T47D (cell line): ENCODE results near the gene CLCN4.

Experiments
- DNase-seq, 2 experiments: peaks; one replicate each; pipeline versions ENCODE4 v3.0.0 to v3.0.0-alpha.2; 2011 to 2012; ENCODE audit warnings: low read depth in 1 of 2, low spot score in 1 of 2
- JUND ChIP-seq: IDR thresholded peaks from 2 replicates; pipeline ENCODE4 v1.6.1; 2012; ENCODE audit warnings: low read depth
- in situ Hi-C: cut with HindIII; loops from 2 replicates; pipeline ENCODE4 v1.10.0; 2016; ENCODE audit warnings: low sequenced_read_pairs, low pct_unique_long_range_greater_than_20kb

CLCN4 gene

GRCh38 chrX:10223276-10223675, 66.5 kb downstream of the CLCN4 start:
- DNase-seq, result no peak
- TF ChIP-seq JUND, result no peak
- in situ Hi-C loops, result no loop called here

- no peak for TF ChIP-seq JUND
- no peak for DNase-seq
- in situ Hi-C loops, result no loop called here
These were observed 67.0 kb downstream of the CLCN4 start for GRCh38 chrX:10223781-10224180.

- no peak for TF ChIP-seq JUND
- in situ Hi-C loops, result no loop called here
- no peak for DNase-seq
These were observed 73.4 kb downstream of the CLCN4 start for GRCh38 chrX:10230222-10230621.

- DNase-seq, result no peak
- TF ChIP-seq JUND, result no peak
- in situ Hi-C loops, result no loop called here
These were observed 74.7 kb downstream of the CLCN4 start for GRCh38 chrX:10231461-10231860.

- no peak for DNase-seq
- TF ChIP-seq JUND, result no peak
- in situ Hi-C loops, result no loop called here
These were observed 76.4 kb downstream of the CLCN4 start for GRCh38 chrX:10233173-10233572.

- no peak for TF ChIP-seq JUND
- in situ Hi-C loops, result no loop called here
- DNase-seq, result no peak
These were observed 76.9 kb downstream of the CLCN4 start for GRCh38 chrX:10233696-10234095.

- in situ Hi-C loops, result no loop called here
- TF ChIP-seq JUND, result no peak
These were observed 79.1 kb downstream of the CLCN4 start for GRCh38 chrX:10235851-10236250.

GRCh38 chrX:10237241-10237640, 80.5 kb downstream of the CLCN4 start:
- DNase-seq, result no peak
- in situ Hi-C loops, result no loop called here
- no peak for TF ChIP-seq JUND

More at GRCh38 chrX:10235851-10236250, 79.1 kb downstream of the CLCN4 start:
- DNase-seq, result no peak

GRCh38 chrX:10239611-10240064, 82.9 kb downstream of the CLCN4 start:
- DNase-seq, result no peak
- no peak for TF ChIP-seq JUND
- in situ Hi-C loops, result no loop called here

GRCh38 chrX:10240918-10241317, 84.1 kb downstream of the CLCN4 start:
- in situ Hi-C loops, result no loop called here

GRCh38 chrX:10242026-10242425, 85.3 kb downstream of the CLCN4 start:
- DNase-seq, result no peak
- in situ Hi-C loops, result no loop called here
- TF ChIP-seq JUND, result no peak

More at GRCh38 chrX:10240918-10241317, 84.1 kb downstream of the CLCN4 start:
- no peak for DNase-seq
- TF ChIP-seq JUND, result no peak

GRCh38 chrX:10243106-10243505, 86.3 kb downstream of the CLCN4 start:
- TF ChIP-seq JUND, result no peak
- DNase-seq, result no peak
- in situ Hi-C loops, result no loop called here

GRCh38 chrX:10244915-10245622, 88.3 kb downstream of the CLCN4 start:
- no peak for TF ChIP-seq JUND
- in situ Hi-C loops, result no loop called here
- no peak for DNase-seq

GRCh38 chrX:10245886-10246285, 89.1 kb downstream of the CLCN4 start:
- TF ChIP-seq JUND, result no peak
- no peak for DNase-seq
- in situ Hi-C loops, result no loop called here
